ENCODE data around the gene UBE2J1.

DNA sequence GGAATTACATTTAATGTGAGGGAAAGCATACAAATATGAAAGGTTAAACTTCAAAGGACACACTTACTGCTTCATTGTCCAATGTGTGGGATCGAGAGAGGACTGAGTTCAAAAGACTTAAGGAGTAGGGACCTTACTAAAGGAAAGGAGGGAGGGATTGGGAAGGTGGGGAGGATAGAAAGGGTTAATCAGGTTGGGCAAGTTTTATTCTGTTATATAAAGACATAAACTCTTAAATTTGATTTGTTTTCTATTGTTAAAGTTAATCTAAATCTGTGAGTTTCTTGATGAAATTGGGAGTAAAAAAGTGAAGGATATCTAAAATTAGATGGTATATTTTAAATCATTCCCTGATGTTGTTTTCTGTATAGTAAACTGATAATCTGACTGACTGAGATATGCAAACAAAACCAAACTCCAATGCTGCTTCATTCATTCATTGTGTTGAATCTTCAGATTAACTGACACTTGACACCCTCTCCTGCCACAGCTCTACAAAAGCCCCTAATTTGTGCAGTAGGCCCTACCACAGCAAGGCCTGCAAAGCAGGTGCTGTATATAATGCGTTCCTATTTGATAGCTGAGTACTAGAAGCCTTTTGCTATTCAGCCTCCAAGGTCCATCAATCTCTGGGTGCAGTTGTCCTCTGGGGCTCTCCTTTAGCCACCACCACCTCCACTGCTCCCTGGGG, 1.3 kb upstream of the UBE2J1 start:
- TF ChIP-seq, protein P1, sequence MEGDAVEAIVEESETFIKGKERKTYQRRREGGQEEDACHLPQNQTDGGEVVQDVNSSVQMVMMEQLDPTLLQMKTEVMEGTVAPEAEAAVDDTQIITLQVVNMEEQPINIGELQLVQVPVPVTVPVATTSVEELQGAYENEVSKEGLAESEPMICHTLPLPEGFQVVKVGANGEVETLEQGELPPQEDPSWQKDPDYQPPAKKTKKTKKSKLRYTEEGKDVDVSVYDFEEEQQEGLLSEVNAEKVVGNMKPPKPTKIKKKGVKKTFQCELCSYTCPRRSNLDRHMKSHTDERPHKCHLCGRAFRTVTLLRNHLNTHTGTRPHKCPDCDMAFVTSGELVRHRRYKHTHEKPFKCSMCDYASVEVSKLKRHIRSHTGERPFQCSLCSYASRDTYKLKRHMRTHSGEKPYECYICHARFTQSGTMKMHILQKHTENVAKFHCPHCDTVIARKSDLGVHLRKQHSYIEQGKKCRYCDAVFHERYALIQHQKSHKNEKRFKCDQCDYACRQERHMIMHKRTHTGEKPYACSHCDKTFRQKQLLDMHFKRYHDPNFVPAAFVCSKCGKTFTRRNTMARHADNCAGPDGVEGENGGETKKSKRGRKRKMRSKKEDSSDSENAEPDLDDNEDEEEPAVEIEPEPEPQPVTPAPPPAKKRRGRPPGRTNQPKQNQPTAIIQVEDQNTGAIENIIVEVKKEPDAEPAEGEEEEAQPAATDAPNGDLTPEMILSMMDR (IDR thresholded peaks at IDR 0.05; ENCODE audit: low read depth, low read length): no peak
- TF ChIP-seq POLR2A (IDR thresholded peaks at IDR 0.05; ENCODE audit: extremely low read depth, insufficient read length) (no peak), MYC (IDR thresholded peaks at IDR 0.05; ENCODE audit: low read depth, low read length) (no peak)
- TF ChIP-seq, protein P2, sequence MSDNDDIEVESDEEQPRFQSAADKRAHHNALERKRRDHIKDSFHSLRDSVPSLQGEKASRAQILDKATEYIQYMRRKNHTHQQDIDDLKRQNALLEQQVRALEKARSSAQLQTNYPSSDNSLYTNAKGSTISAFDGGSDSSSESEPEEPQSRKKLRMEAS (IDR thresholded peaks at IDR 0.05; ENCODE audit: low read depth, low read length): no peak
